ENCODE results near the gene SPARCL1.

The SPARCL1 gene

GRCh38 chr4:87541521-87541920 lies 12.3 kb upstream of the SPARCL1 start:
- DNase-seq (ENCODE audit: low read depth) = no peak

GRCh38 chr4:87540146-87541058 lies 11.2 kb upstream of the SPARCL1 start:
- peak; percentile 47 for DNase-seq (ENCODE audit: low read depth)

DNA sequence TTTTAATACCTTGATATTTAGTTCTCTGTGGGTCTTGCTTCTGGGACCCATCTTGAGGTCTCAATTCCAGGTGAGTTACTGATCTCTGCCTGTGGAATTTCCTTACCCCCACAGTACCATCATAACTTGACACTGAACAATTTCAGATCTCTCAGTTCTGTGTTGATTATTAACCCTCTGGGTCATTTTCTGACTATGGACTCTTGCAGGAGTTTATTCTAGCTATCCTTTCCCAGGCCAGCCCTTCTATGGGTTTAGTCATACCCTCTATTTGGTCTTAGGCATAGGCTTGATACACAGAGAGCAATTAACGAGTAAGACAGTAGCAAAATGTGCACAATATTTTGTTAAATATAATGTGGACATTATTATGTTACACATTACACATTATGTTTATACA lies 3.7 kb upstream of the SPARCL1 start:
- DNase-seq (ENCODE audit: low read depth) = no peak

GRCh38 chr4:87532109-87532508 lies 2.9 kb upstream of the SPARCL1 start:
- DNase-seq (ENCODE audit: low read depth) = no peak

- DNase-seq (ENCODE audit: low read depth) = no peak
These were observed 2.4 kb upstream of the SPARCL1 start for GRCh38 chr4:87531621-87532020.

GRCh38 chr4:87530868-87531267 lies 1.7 kb upstream of the SPARCL1 start:
- peak; percentile 57 for DNase-seq (ENCODE audit: low read depth)

- no peak for DNase-seq (ENCODE audit: low read depth)
These were observed 1.1 kb upstream of the SPARCL1 start for GRCh38 chr4:87530229-87530628.

GRCh38 chr4:87527431-87528220 lies 1.6 kb downstream of the SPARCL1 start:
- DNase-seq (ENCODE audit: low read depth) = no peak

GRCh38 chr4:87525636-87526295 lies 3.4 kb downstream of the SPARCL1 start:
- DNase-seq (ENCODE audit: low read depth) = no peak

DNA sequence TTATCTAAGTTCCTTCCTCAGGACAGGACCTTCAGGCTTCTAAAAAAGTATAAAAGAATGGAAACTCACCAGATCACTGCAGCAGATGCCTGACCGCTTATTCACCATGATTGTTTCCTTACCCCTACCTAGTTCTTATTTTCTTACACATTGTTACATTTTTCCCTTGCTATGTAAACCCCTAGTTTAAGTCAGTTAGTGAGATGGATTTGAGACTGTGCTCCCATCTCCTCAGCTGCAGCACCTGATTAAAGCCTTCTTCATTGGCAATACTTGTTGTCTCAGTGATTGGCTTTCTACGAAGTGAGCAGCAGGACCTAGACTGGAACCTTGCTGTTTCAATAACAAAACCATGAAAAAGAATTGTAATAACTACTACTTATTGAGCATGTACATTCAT lies 4.7 kb downstream of the SPARCL1 start:
- DNase-seq (ENCODE audit: low read depth) = no peak

GRCh38 chr4:87523307-87523706 lies 5.9 kb downstream of the SPARCL1 start:
- no peak for DNase-seq (ENCODE audit: low read depth)

DNA sequence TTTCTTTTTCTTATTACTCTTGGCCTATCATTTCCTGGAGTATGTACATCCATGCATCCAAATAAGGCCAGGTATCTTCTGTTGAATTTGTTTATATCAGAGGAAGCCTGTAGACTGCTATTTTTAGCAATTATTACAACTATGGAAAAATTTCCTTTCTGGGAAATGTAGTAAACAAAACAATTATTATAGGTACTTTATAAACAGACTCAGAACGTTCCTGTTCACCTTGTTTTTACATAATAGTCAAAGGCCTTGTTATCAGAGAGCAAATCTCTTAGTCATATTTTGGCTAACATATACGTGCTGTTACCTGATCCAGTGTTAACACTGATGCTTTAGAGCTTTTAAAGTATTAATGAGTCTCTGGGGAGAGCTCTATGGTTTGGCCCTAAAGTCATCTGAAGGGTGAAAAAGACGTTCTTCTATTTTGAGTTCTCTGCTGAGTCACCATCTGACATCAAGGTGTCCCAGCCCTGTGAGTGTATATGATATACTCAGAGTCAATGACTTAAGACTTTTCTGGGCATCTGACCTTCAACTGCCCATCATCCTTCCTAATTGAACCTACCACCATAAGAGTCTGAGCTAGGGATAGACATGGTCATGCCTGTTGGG lies 7.3 kb downstream of the SPARCL1 start:
- peak; percentile 35 for DNase-seq (ENCODE audit: low read depth)

- DNase-seq (ENCODE audit: low read depth) = no peak
These were observed 7.9 kb downstream of the SPARCL1 start for GRCh38 chr4:87521319-87521718.

- DNase-seq (ENCODE audit: low read depth) = no peak
These were observed 11.6 kb downstream of the SPARCL1 start for GRCh38 chr4:87517621-87518020.

GRCh38 chr4:87516683-87517082 lies 12.5 kb downstream of the SPARCL1 start:
- no peak for DNase-seq (ENCODE audit: low read depth)

DNA sequence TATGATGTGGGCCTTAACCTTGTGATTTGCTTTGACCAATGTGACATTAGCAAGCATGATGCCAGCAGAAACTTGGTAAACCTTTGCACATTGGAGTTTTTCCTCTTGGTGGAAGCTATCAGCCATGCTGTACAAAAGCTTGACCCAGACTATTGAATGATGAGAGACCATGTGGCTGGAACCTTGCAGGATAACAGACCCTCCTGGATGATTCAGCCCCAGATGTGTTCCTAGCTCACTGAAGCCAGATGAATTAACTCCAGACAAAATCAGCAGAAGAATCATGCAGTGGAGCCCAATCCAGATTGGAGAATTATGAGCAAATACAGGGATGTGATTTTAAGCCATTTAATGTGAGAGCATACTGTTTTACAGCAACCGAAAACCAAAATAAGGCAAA lies 16.8 kb downstream of the SPARCL1 start:
- no peak for DNase-seq (ENCODE audit: low read depth)

- no peak for DNase-seq (ENCODE audit: low read depth)
These were observed 17.7 kb downstream of the SPARCL1 start for GRCh38 chr4:87511500-87511899.

DNA sequence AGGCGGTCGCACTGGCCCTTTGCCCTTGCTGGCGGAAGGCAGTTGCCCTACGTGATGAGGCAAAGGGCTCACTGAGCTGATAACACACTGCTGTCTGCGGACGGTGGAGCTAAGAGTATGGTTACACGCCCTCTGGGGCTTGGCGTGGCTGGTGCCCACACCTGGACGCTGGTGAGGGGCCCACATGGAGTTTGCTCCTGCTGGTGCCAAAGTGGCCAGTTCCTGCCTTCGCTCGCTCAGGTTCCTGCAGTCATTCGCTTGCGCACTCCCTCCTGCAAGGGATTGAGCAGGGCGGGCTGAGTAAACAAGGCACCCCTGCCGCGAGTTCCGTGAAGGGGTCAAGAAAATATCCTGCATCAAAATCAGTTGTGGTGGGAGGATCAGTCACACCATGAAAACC lies 18.4 kb downstream of the SPARCL1 start:
- DNase-seq (ENCODE audit: low read depth) = no peak

- peak; percentile 77 for DNase-seq (ENCODE audit: low read depth)
These were observed 22.0 kb downstream of the SPARCL1 start for GRCh38 chr4:87506974-87507701.

- no peak for DNase-seq (ENCODE audit: low read depth)
These were observed 23.3 kb downstream of the SPARCL1 start for GRCh38 chr4:87505862-87506261.

GRCh38 chr4:87502580-87503238 lies 26.5 kb downstream of the SPARCL1 start:
- DNase-seq (ENCODE audit: low read depth) = no peak

All from stromal cell of bone marrow (primary cell).